HepG2 (cell line): ENCODE measurements around the gene PXYLP1. TPM values are rescaled to one million over a fixed set of nuclear protein-coding genes. Genes with fewer than 3 reads are reported as not detected.

Experiments used
- CENPBD1 ChIP-seq: sonication (generic); formaldehyde crosslinking; IDR thresholded peaks from 2 replicates; pipeline ENCODE4 v1.8.0; 2022; ENCODE audit warnings: missing genetic modification reagents, low read depth, mild to moderate bottlenecking, borderline replicate concordance
- CHD2 ChIP-seq: IDR thresholded peaks from 2 replicates; pipeline ENCODE4 v1.6.1; 2011; ENCODE audit warnings: low read depth, low read length, improper control_type of control experiment
- KLF9 ChIP-seq: IDR thresholded peaks from 2 replicates; pipeline ENCODE4 v1.6.1; 2016; ENCODE audit warnings: low read depth
- REST ChIP-seq, 2 experiments: IDR thresholded peaks; 2 replicates each; pipeline ENCODE4 v1.6.1; 2011 to 2012; ENCODE audit warnings: low read length in 2 of 2, borderline replicate concordance in 1 of 2, low read depth in 1 of 2, mild to moderate bottlenecking in 1 of 2, moderate library complexity in 1 of 2
- ZBTB38 ChIP-seq: sonication (generic); formaldehyde crosslinking; IDR thresholded peaks from 2 replicates; pipeline ENCODE4 v1.5.1; 2020; ENCODE audit warnings: mild to moderate bottlenecking, missing genetic modification reagents
- ZFP90 ChIP-seq: sonication (generic); formaldehyde crosslinking; IDR thresholded peaks from 2 replicates; pipeline ENCODE4 v1.8.0; 2022; ENCODE audit warnings: missing genetic modification reagents, mild to moderate bottlenecking, inconsistent platforms, borderline replicate concordance
- ZNF253 ChIP-seq: sonication (generic); formaldehyde crosslinking; IDR thresholded peaks from 2 replicates; pipeline ENCODE4 v1.8.0; 2022; ENCODE audit warnings: mild to moderate bottlenecking, missing genetic modification reagents, borderline replicate concordance
- ZNF260 ChIP-seq: sonication (generic); formaldehyde crosslinking; IDR thresholded peaks from 2 replicates; pipeline ENCODE4 v1.4.0; 2020; ENCODE audit warnings: missing genetic modification reagents, low read depth, mild to moderate bottlenecking, borderline replicate concordance
- ZNF503 ChIP-seq: sonication (generic); formaldehyde crosslinking; IDR thresholded peaks from 2 replicates; pipeline ENCODE4 v1.4.0; 2020; ENCODE audit warnings: missing genetic modification reagents
- ZNF605 ChIP-seq: sonication (generic); formaldehyde crosslinking; IDR thresholded peaks from 2 replicates; pipeline ENCODE4 v1.8.0; 2022; ENCODE audit warnings: mild to moderate bottlenecking, missing genetic modification reagents
- ZNF614 ChIP-seq: IDR thresholded peaks from 2 replicates; pipeline ENCODE4 v1.6.1; 2018; ENCODE audit warnings: missing biosample characterization, missing genetic modification reagents, inconsistent platforms, borderline replicate concordance
- ZNF704 ChIP-seq: sonication (generic); formaldehyde crosslinking; IDR thresholded peaks from 2 replicates; pipeline ENCODE4 v1.8.1; 2023; ENCODE audit warnings: mild to moderate bottlenecking, inconsistent platforms, moderate library complexity, missing genetic modification reagents, borderline replicate concordance
- ZNF800 ChIP-seq: sonication (generic); formaldehyde crosslinking; IDR thresholded peaks from 2 replicates; pipeline ENCODE4 v1.4.0; 2020; ENCODE audit warnings: missing genetic modification reagents
- ZNF891 ChIP-seq: sonication (generic); formaldehyde crosslinking; IDR thresholded peaks from 2 replicates; pipeline ENCODE4 v1.5.0; 2020; ENCODE audit warnings: mild to moderate bottlenecking, missing genetic modification reagents
- polyA plus RNA-seq, 8 experiments: library from polyadenylated mRNA; depleted of rRNA in 3 of 8; stranded (reverse) in 7 of 8; unstranded in 1 of 8; fragments of >200 nt; fragmentation: Illumina TruSeq in 4 of 8; extraction: Trizol in 4 of 8; gene quantifications; 2 replicates each; pipeline versions ENCODE4 v1.2.1 to v1.2.3, GENCODE V29; 2011 to 2016; ENCODE audit warnings: low read depth in 4 of 8, missing spikeins in 1 of 8, mixed read lengths in 1 of 8; ENCODE audit not compliant: insufficient read depth in 1 of 8
- total RNA-seq, 5 experiments: library from RNA; depleted of rRNA; stranded (reverse); fragments of >200 nt; fragmentation: Illumina TruSeq; extraction: Trizol; gene quantifications; 2 replicates each; pipeline ENCODE4 v1.2.3, GENCODE V29; 2016; ENCODE audit warnings: low read depth in 1 of 5
- TF ChIP-seq, protein P1 (sequence below): sonication (generic); formaldehyde crosslinking; IDR thresholded peaks from 2 replicates; pipeline ENCODE4 v1.9.0; 2021; ENCODE audit warnings: missing genetic modification reagents, borderline replicate concordance

The PXYLP1 gene
- total and polyA plus RNA-seq, 2 of the 13 experiments (the other 11 are each of a cell fraction or from before 2014, with no cell fraction given) = 4.9 to 8.1 TPM

- TF ChIP-seq REST (IDR thresholded peaks at IDR 0.05; ENCODE audit: borderline replicate concordance in 1 of 2, low read depth in 1 of 2, low read length in 2 of 2) (no peak), ZNF891 (CRISPR knock-in tag) (no peak), ZNF800 (CRISPR knock-in tag) (peak; percentile 81), ZNF605 (peak; percentile 89), ZNF704 (CRISPR knock-in tag) (peak; percentile 85; the same call in 1 of the 2 replicates), ZNF503 (CRISPR knock-in tag) (peak; percentile 86), ZBTB38 (CRISPR knock-in tag) (peak; percentile 98), CENPBD1 (no peak), ZNF260 (no peak), ZFP90 (peak; percentile 97), ZNF253 (no peak), ZNF614 (peak; percentile 39; the same call in 1 of the 2 replicates), CHD2 (no peak), KLF9 (CRISPR knock-in tag) (peak; percentile 76; the same call in 1 of the 2 replicates)
- TF ChIP-seq, protein P1, sequence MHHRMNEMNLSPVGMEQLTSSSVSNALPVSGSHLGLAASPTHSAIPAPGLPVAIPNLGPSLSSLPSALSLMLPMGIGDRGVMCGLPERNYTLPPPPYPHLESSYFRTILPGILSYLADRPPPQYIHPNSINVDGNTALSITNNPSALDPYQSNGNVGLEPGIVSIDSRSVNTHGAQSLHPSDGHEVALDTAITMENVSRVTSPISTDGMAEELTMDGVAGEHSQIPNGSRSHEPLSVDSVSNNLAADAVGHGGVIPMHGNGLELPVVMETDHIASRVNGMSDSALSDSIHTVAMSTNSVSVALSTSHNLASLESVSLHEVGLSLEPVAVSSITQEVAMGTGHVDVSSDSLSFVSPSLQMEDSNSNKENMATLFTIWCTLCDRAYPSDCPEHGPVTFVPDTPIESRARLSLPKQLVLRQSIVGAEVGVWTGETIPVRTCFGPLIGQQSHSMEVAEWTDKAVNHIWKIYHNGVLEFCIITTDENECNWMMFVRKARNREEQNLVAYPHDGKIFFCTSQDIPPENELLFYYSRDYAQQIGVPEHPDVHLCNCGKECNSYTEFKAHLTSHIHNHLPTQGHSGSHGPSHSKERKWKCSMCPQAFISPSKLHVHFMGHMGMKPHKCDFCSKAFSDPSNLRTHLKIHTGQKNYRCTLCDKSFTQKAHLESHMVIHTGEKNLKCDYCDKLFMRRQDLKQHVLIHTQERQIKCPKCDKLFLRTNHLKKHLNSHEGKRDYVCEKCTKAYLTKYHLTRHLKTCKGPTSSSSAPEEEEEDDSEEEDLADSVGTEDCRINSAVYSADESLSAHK (CRISPR knock-in tag) = no peak
Measured at GRCh38 chr3:141311496-141312353, 80.1 kb downstream of the PXYLP1 start (continued).
